Measurements from ENCODE around the gene CEP135. TPM values are rescaled to one million over a fixed set of nuclear protein-coding genes. Genes with fewer than 3 reads are reported as not detected.

The CEP135 gene
- polyA plus RNA-seq, 3 donors, result 4.0 to 5.1 (median 4.6) TPM

DNA sequence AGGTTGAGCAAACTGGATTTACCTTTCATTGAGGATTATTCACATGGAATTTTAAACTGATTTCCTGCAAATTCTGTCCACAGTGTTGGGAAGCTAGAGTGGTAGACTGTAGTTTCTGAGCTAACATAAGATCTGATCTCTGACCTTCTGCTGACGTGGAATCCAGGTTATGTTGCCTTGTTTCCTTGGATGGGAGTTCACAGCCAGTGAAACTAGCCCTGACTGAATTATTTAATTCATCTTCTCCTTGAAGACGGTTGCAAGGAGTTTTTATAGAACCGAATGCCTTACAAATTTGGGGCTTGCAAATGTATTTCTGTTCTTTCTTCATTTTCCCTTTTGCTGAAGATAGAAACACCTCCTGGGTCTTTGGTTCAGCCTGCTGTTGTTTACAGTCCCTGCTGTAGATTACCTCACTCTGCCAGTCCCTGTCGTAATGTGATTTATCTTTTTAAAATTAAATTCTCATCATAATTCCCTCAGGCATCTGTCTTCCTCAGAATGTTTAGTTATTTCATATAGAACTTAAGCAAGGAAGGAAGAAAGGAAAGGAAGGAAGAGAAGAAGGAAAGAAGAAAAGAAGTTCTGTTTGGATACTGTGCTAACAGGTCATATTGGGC, 113.9 kb downstream of the CEP135 start:
- Histone ChIP-seq H3K9ac (ENCODE audit: insufficient read depth, low read length, poor library complexity, severe bottlenecking) (no peak overlapping the region), H3K36me3 (replicated peaks in 1 of 2; ENCODE audit: control insufficient read depth in 1 of 2, insufficient read depth in 2 of 2, low read length in 2 of 2) (no peaks in the 10 kb centered on the region), H3K4me2 (replicated peaks; ENCODE audit: extremely low read depth, low read length, poor library complexity, severe bottlenecking) (no peak overlapping the region), H3K4me1 (ENCODE audit: control insufficient read depth in 1 of 2, insufficient read depth in 2 of 2, low read length in 2 of 2) (no peaks in the 10 kb centered on the region), H3K9me3 (replicated peaks in 1 of 2; ENCODE audit: control insufficient read depth in 1 of 2, insufficient read depth in 1 of 2, low read length in 2 of 2) (no peaks in the 10 kb centered on the region), H3K27ac (ENCODE audit: low read depth in 1 of 2, low read length in 2 of 2) (no peak overlapping the region), H4K20me1 (ENCODE audit: insufficient read depth, low read length) (no peaks in the 10 kb centered on the region), H3K79me2 (ENCODE audit: insufficient read depth, low read length) (no peaks in the 10 kb centered on the region), H2AFZ (ENCODE audit: insufficient read depth, low read depth, low read length, poor library complexity, severe bottlenecking) (no peak overlapping the region), H3K27me3 (ENCODE audit: control insufficient read depth in 2 of 2, insufficient read depth in 2 of 2, low read length in 2 of 2) (no peaks in the 10 kb centered on the region), H3K4me3 (replicated peaks in 1 of 3; ENCODE audit: low read depth in 2 of 3, low read length in 3 of 3) (no peak overlapping the region)
- TF ChIP-seq, protein P1, sequence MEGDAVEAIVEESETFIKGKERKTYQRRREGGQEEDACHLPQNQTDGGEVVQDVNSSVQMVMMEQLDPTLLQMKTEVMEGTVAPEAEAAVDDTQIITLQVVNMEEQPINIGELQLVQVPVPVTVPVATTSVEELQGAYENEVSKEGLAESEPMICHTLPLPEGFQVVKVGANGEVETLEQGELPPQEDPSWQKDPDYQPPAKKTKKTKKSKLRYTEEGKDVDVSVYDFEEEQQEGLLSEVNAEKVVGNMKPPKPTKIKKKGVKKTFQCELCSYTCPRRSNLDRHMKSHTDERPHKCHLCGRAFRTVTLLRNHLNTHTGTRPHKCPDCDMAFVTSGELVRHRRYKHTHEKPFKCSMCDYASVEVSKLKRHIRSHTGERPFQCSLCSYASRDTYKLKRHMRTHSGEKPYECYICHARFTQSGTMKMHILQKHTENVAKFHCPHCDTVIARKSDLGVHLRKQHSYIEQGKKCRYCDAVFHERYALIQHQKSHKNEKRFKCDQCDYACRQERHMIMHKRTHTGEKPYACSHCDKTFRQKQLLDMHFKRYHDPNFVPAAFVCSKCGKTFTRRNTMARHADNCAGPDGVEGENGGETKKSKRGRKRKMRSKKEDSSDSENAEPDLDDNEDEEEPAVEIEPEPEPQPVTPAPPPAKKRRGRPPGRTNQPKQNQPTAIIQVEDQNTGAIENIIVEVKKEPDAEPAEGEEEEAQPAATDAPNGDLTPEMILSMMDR (IDR thresholded peaks at IDR 0.05), result no peak
- H3K27ac Mint-ChIP-seq, result no peak overlapping the region
- WGBS (ENCODE audit: insufficient coverage), result 92% methylated on average over 2 of the region's 4 CpGs
- DNase-seq, result no peak
- no peaks in the 10 kb centered on the region for H3K27me3 Mint-ChIP-seq (ENCODE audit: low read depth in 3 of 3)
- intact Hi-C loops (cut with micrococcal nuclease), result no loop called here
- peaks cover 2% of the 10 kb centered on the region for H3K4me1 Mint-ChIP-seq
- no peaks in the 10 kb centered on the region for H3K9me3 Mint-ChIP-seq
- no peak overlapping the region for H3K4me3 Mint-ChIP-seq
- no peaks in the 10 kb centered on the region for H3K36me3 Mint-ChIP-seq

GRCh38 chr4:56066493-56066892, 117.7 kb downstream of the CEP135 start:
- WGBS (ENCODE audit: insufficient coverage), result 100% methylated on average over 1 of the region's 2 CpGs
- H3K9me3 Mint-ChIP-seq, result peaks cover 8 to 16% (median 11%) of the 10 kb centered on the region in 7 donors

More at GRCh38 chr4:56066493-56066892, 117.7 kb downstream of the CEP135 start:
- Histone ChIP-seq H4K20me1 (ENCODE audit: insufficient read depth, low read length) (no peaks in the 10 kb centered on the region), H3K9me3 (replicated peaks in 1 of 2; ENCODE audit: control insufficient read depth in 1 of 2, insufficient read depth in 1 of 2, low read length in 2 of 2) (peaks cover 0 to 3% of the 10 kb centered on the region in 2 donors), H3K36me3 (replicated peaks in 1 of 2; ENCODE audit: control insufficient read depth in 1 of 2, insufficient read depth in 2 of 2, low read length in 2 of 2) (no peaks in the 10 kb centered on the region), H3K4me2 (replicated peaks; ENCODE audit: extremely low read depth, low read length, poor library complexity, severe bottlenecking) (no peak overlapping the region), H2AFZ (ENCODE audit: insufficient read depth, low read depth, low read length, poor library complexity, severe bottlenecking) (no peak overlapping the region), H3K79me2 (ENCODE audit: insufficient read depth, low read length) (no peaks in the 10 kb centered on the region), H3K4me3 (replicated peaks in 1 of 3; ENCODE audit: low read depth in 2 of 3, low read length in 3 of 3) (no peak overlapping the region), H3K9ac (ENCODE audit: insufficient read depth, low read length, poor library complexity, severe bottlenecking) (no peak overlapping the region), H3K27me3 (ENCODE audit: control insufficient read depth in 2 of 2, insufficient read depth in 2 of 2, low read length in 2 of 2) (no peaks in the 10 kb centered on the region), H3K27ac (ENCODE audit: low read depth in 1 of 2, low read length in 2 of 2) (no peak overlapping the region), H3K4me1 (ENCODE audit: control insufficient read depth in 1 of 2, insufficient read depth in 2 of 2, low read length in 2 of 2) (no peaks in the 10 kb centered on the region)
- TF ChIP-seq, protein P1 (IDR thresholded peaks at IDR 0.05), result no peak
- Mint-ChIP-seq H3K4me1 (no peaks in the 10 kb centered on the region), H3K36me3 (no peaks in the 10 kb centered on the region), H3K27me3 (ENCODE audit: low read depth in 3 of 3) (peaks cover 0 to 4% (median 0%) of the 10 kb centered on the region in 3 donors), H3K4me3 (no peak overlapping the region), H3K27ac (no peak overlapping the region)
- intact Hi-C loops (cut with micrococcal nuclease), result no loop called here
- DNase-seq, result no peak
